HG03159 (cell line): Measurements from ENCODE around the gene CDC123.
"Not testable (repeated sequence)": the region's sequence is repeated elsewhere in the genome, so short reads cannot be mapped to it uniquely, and the experiment has no call there.

Experiments
- ATAC-seq: cut with Tn5 transposase; IDR thresholded peaks from one replicate; pipeline ENCODE4 v1.9.1; 2021; ENCODE audit warnings: mild to moderate bottlenecking, moderate library complexity; ENCODE audit not compliant: unreplicated experiment

CDC123 gene

GRCh38 chr10:12189426-12189825 lies 6.6 kb upstream of the CDC123 start:
- ATAC-seq, result no peak

GRCh38 chr10:12191715-12192114 lies 4.3 kb upstream of the CDC123 start:
- no peak for ATAC-seq

GRCh38 chr10:12193193-12193592 lies 2.8 kb upstream of the CDC123 start:
- ATAC-seq, result no peak

GRCh38 chr10:12194752-12195271 lies 1.2 kb upstream of the CDC123 start:
- ATAC-seq, result no peak

- ATAC-seq, result peak; percentile 5
Observed at GRCh38 chr10:12195281-12195602, 746 bp upstream of the CDC123 start.

GRCh38 chr10:12196531-12197211 lies 683 bp downstream of the CDC123 start:
- ATAC-seq, result no peak

- no peak for ATAC-seq
Observed at GRCh38 chr10:12198156-12198555, 2.2 kb downstream of the CDC123 start.

GRCh38 chr10:12200850-12201249 lies 4.9 kb downstream of the CDC123 start:
- no peak for ATAC-seq

GRCh38 chr10:12201543-12201942 lies 5.6 kb downstream of the CDC123 start:
- no peak for ATAC-seq

GRCh38 chr10:12202226-12202625 lies 6.2 kb downstream of the CDC123 start:
- ATAC-seq, result no peak

- ATAC-seq, result no peak
Observed at GRCh38 chr10:12205082-12205481, 9.1 kb downstream of the CDC123 start.

- ATAC-seq, result no peak
Observed at GRCh38 chr10:12207114-12207513, 11.1 kb downstream of the CDC123 start.

GRCh38 chr10:12208460-12208859 lies 12.5 kb downstream of the CDC123 start:
- no peak for ATAC-seq

- ATAC-seq, result no peak
Observed at GRCh38 chr10:12212454-12212853, 16.5 kb downstream of the CDC123 start.

GRCh38 chr10:12213621-12214020 lies 17.6 kb downstream of the CDC123 start:
- no peak for ATAC-seq

- ATAC-seq, result no peak
Observed at GRCh38 chr10:12214093-12214492, 18.1 kb downstream of the CDC123 start.

GRCh38 chr10:12214763-12215218 lies 18.8 kb downstream of the CDC123 start:
- no peak for ATAC-seq

- no peak for ATAC-seq
Observed at GRCh38 chr10:12218991-12219390, 23.0 kb downstream of the CDC123 start.

GRCh38 chr10:12221323-12222298 lies 25.6 kb downstream of the CDC123 start:
- no peak for ATAC-seq

GRCh38 chr10:12225444-12225843 lies 29.5 kb downstream of the CDC123 start:
- ATAC-seq, result no peak

- ATAC-seq, result not testable (repeated sequence)
Observed at GRCh38 chr10:12226438-12226837, 30.4 kb downstream of the CDC123 start.

GRCh38 chr10:12228851-12229250 lies 32.9 kb downstream of the CDC123 start:
- ATAC-seq, result no peak
